Epithelial cell of esophagus (primary cell): ENCODE results near the gene ZNF440.
"Not testable (repeated sequence)": the region's sequence is repeated elsewhere in the genome, so short reads cannot be mapped to it uniquely, and the experiment has no call there.

Experiments
- DNase-seq: peaks from one replicate; pipeline ENCODE4 v3.0.0; 2010; ENCODE audit warnings: low read depth
- H3K4me3 ChIP-seq: 2 replicates; pipeline ENCODE4 v1.5.1; 2011; ENCODE audit warnings: mild to moderate bottlenecking, low read length, control low read depth
- CTCF ChIP-seq: IDR thresholded peaks from 2 replicates; pipeline ENCODE4 v1.5.1; 2011; ENCODE audit warnings: low read depth, mild to moderate bottlenecking, low read length, control low read depth, inconsistent platforms; ENCODE audit not compliant: insufficient read depth; ENCODE audit errors: missing control alignments

ZNF440 gene

DNA sequence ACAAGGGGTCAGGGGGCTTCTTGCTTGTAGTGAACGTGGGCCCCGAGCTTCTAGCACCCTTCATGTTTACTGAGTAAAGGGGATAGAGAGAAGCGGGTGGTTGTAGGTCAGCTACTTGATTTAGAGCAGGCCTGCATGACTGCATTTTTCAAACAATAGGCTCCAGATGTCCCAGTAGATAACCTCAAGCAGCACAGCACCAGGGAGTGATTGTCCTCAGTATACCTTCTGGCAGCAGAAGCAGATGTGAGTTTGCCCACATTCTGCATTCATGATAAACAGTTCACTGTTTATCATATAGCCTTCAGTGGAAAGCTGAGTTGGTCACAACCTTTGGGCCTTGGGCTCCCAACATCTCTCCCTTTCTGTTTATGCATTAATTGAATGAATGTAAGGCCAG, 39.3 kb downstream of the ZNF440 start:
- no peak for DNase-seq
- no peak for TF ChIP-seq CTCF
- H3K4me3 ChIP-seq = no peak overlapping the region

GRCh38 chr19:11856596-11857250, 42.6 kb downstream of the ZNF440 start:
- no peak for TF ChIP-seq CTCF
- peak; percentile 75 for DNase-seq
- no peak overlapping the region for H3K4me3 ChIP-seq

DNA sequence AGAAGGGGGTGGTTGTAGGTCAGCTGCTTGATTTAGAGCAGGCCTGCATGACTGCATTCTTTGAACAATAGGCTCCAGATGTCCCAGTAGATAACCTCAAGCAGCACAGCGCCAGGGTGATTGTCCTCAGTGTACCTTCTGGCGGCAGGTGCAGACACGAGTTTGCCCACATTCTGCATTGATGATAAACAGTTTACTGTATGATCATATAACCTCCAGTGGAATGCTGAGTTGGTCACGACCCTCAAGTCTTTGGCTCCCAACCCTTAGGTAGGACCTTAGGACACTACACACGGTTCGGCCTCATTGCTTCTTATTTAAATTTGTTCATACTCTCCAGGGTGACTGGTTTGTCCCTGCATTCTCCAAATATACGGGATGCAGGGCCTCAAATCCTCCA, 46.6 kb downstream of the ZNF440 start:
- TF ChIP-seq CTCF = no peak
- H3K4me3 ChIP-seq = no peak overlapping the region
- no peak for DNase-seq

DNA sequence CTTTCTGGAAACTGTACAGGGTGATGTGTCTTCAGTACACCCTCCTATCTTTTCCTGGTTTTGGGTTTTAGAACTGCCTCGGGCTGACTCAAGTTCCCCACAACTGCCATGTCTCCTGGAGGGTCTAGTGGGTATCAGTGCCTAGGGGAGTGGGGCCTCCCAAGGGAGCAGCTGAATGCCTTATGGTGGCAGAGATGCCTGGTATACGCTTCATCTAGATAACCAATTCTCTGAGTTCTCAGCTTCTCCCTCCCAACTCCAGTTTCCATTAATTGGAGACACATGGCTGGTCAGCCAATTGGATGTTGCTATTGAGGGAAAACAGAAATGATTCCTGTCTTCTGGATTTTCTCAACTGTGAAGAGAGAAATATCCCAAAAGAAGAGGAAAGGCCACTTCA, 47.2 kb downstream of the ZNF440 start:
- no peak overlapping the region for H3K4me3 ChIP-seq
- DNase-seq = no peak
- no peak for TF ChIP-seq CTCF

- not testable (repeated sequence) for H3K4me3 ChIP-seq, DNase-seq
Measured at GRCh38 chr19:11867766-11868165, 53.7 kb downstream of the ZNF440 start.

DNA sequence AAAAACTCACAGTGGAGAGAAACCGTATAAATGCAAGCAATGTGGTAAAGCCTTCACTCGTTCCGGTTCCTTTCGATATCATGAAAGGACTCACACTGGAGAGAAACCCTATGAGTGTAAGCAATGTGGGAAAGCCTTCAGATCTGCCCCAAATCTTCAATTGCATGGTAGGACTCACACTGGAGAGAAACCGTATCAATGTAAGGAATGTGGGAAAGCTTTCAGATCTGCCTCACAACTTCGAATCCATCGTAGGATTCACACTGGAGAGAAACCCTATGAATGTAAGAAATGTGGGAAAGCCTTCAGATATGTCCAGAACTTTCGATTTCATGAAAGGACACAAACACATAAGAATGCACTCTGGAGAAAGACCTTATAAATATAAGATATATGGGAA, 54.1 kb downstream of the ZNF440 start:
- no peak for DNase-seq
- H3K4me3 ChIP-seq = no peak overlapping the region

GRCh38 chr19:11872624-11873023, 58.6 kb downstream of the ZNF440 start:
- no peak for TF ChIP-seq CTCF
- H3K4me3 ChIP-seq = no peak overlapping the region
- DNase-seq = no peak

More for the DNA sequence above, 54.1 kb downstream of the ZNF440 start:
- TF ChIP-seq CTCF = no peak
